ENCODE measurements around the gene CA4.
"Not testable (repeated sequence)": the region's sequence is repeated elsewhere in the genome, so short reads cannot be mapped to it uniquely, and the experiment has no call there.

GRCh38 chr17:60186372-60186771, 36.6 kb downstream of the CA4 start:
- not testable (repeated sequence) for TF ChIP-seq CTCF (IDR thresholded peaks at IDR 0.05; ENCODE audit: insufficient read depth, low read length, poor library complexity, severe bottlenecking); EZH2phosphoT487 (conservative IDR thresholded peaks at IDR 0.05; ENCODE audit: low read length)

Measured in SU-DHL-6 (cell line).